Activated CD4-positive, alpha-beta T cell treated with anti-CD3 and anti-CD28 coated beads, Interleukin-2, amount 10 ng/mL, durations not matched to agents 24 days and 14 days (primary cell): Measurements from ENCODE around the gene ARHGAP22. TPM values are rescaled to one million over a fixed set of nuclear protein-coding genes. Genes with fewer than 3 reads are reported as not detected.

Experiments
- DNase-seq: peaks from one replicate; pipeline ENCODE4 v3.0.0; 2022
- H3K27ac Mint-ChIP-seq: one replicate; pipeline ENCODE4 v1.8.0; 2022; ENCODE audit warnings: mild to moderate bottlenecking, mixed read lengths
- H3K27me3 Mint-ChIP-seq: one replicate; pipeline ENCODE4 v1.8.0; 2022; ENCODE audit warnings: mixed read lengths
- H3K36me3 Mint-ChIP-seq: one replicate; pipeline ENCODE4 v1.8.0; 2022; ENCODE audit warnings: low read depth, mild to moderate bottlenecking, mixed read lengths
- H3K4me1 Mint-ChIP-seq: one replicate; pipeline ENCODE4 v1.8.0; 2021; ENCODE audit warnings: mixed read lengths
- H3K4me3 Mint-ChIP-seq: one replicate; pipeline ENCODE4 v1.8.0; 2022; ENCODE audit warnings: mild to moderate bottlenecking, moderate library complexity, mixed read lengths
- H3K9me3 Mint-ChIP-seq: one replicate; pipeline ENCODE4 v1.8.0; 2021; ENCODE audit warnings: mixed read lengths
- intact Hi-C: fragments of 100-400 bp; cut with micrococcal nuclease; formaldehyde crosslinking; loops from one replicate; pipeline ENCODE4 v1.15.1; 2023
- total RNA-seq: library from RNA; stranded (reverse); gene quantifications from 2 replicates; pipeline ENCODE4 v1.2.3, GENCODE V29; 2022

Gene ARHGAP22
- total RNA-seq, 1 donor from 2014 or later = not detected

DNA sequence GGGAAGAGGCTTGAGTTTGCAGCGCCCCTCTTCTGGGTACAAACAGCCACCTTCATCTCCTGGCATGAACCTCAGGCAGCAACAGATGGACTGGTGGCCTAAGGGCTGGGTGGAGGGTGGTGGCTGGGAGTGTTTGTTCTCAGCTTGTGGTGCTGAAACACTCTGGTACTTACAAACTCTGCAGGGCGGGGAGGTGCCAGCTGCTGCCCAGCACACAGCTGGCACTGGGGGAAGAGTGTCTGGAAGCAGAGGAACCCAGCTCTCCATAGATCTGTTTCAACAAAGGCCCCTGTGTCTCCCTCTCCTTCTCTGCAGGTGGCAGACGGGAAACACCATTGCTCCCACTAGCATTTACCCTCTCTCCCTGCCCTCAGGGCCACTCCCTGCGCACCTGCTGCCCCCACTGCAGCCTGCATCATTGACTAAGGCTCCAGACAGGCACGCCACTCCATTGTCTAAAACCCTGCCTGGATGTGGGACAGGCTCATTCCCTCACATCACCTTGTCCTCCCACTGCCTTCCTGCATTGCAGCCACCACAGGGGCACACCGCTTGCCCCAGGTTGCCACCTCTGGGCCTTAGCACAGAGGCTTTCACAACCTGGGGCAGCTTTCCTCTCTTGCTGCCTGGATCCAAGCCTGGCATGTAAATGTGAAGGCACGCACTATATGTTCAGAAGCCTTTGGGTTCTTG is 6.5 kb downstream of the ARHGAP22 start:
- Mint-ChIP-seq H3K36me3 (no peaks in the 10 kb centered on the region), H3K27me3 (peaks cover 2% of the 10 kb centered on the region), H3K9me3 (no peaks in the 10 kb centered on the region), H3K4me1 (no peaks in the 10 kb centered on the region), H3K4me3 (no peak overlapping the region), H3K27ac (no peak overlapping the region)
- no peak for DNase-seq
- intact Hi-C loops = no loop called here

DNA sequence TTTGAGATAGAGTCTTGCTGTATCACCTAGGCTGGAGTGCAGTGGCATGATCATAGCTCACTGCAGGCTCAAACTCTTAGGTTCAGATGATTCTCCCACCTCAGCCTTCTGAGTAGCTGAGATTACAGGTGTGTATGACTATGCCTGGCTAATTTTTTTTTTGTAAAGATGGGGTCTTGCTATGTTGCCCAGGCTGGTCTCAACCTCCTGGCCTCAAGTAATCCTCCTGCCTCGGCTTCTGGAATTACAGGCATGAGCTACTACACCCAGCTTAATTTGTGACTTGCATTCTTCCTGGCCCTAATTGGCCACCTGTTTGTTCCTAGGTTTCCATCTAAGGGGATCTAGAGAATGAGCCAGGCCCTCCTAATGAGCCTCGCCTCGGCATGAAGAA is 9.3 kb downstream of the ARHGAP22 start:
- Mint-ChIP-seq H3K27ac (no peak overlapping the region), H3K4me1 (no peaks in the 10 kb centered on the region), H3K4me3 (no peak overlapping the region), H3K36me3 (no peaks in the 10 kb centered on the region), H3K9me3 (no peaks in the 10 kb centered on the region), H3K27me3 (peaks cover 2% of the 10 kb centered on the region)
- no peak for DNase-seq
- intact Hi-C loops = no loop called here

DNA sequence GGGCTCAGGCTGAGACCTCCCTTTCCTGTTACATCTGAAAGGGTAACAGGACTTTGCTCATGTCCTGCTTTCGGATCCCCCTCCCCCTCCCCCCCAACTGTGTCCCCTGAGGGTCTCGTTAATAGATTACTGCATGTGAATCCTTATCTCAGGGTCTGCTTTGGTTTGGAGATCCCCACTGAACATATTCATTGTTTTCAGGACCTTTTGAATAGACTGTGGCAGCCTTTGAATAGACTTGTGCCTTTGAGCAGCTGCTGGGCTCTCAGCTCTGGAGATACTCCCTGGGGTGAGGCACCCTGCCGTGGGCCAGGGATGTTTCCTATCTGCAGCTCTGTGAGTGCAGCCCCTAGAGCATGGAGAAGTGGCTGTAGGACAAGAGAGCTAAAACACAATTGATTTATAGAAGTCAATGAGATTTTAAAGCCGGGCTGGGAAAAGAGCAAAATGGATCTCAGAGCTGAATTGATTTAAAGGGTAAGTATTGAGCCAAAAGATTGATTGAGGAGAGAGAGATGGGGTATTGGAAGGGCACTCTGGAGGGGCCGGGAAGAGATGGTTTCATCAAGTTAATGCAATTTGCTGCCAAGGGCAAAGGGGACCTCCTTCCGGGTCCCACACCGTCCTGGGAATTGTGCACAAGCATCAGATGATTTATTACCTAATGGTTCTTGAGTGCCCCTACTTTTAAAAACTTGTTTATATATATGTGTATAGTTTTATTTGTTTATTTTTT is 9.9 kb downstream of the ARHGAP22 start:
- Mint-ChIP-seq H3K27me3 (peaks cover under 1% of the 10 kb centered on the region), H3K9me3 (no peaks in the 10 kb centered on the region), H3K27ac (no peak overlapping the region), H3K36me3 (no peaks in the 10 kb centered on the region), H3K4me3 (no peak overlapping the region), H3K4me1 (no peaks in the 10 kb centered on the region)
- intact Hi-C loops = no loop called here
- no peak for DNase-seq

DNA sequence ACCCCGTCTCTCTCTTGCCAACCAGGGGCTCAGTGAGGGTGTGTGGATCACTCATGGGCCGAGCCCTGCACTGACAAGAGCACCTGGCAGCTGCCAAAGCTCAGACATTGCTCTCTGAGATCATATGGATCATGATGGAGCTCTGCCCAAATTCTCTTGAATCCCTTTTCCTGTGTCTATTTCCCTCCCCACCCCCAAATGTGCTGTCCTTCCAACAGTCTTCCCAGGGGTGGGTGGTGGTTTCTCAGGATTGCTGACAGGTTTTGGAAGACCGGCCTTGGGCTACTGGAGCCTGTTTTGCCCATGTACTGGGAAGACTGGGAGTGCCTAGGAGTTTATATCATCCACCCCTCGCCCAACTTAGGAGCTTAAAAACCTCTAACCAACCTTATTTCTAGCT is 10.5 kb downstream of the ARHGAP22 start:
- no peaks in the 10 kb centered on the region for H3K4me1 Mint-ChIP-seq
- no peak for DNase-seq
- H3K4me3 Mint-ChIP-seq = no peak overlapping the region
- intact Hi-C loops = no loop called here
- H3K9me3 Mint-ChIP-seq = no peaks in the 10 kb centered on the region
- H3K27ac Mint-ChIP-seq = no peak overlapping the region
- H3K27me3 Mint-ChIP-seq = no peaks in the 10 kb centered on the region
- no peaks in the 10 kb centered on the region for H3K36me3 Mint-ChIP-seq

DNA sequence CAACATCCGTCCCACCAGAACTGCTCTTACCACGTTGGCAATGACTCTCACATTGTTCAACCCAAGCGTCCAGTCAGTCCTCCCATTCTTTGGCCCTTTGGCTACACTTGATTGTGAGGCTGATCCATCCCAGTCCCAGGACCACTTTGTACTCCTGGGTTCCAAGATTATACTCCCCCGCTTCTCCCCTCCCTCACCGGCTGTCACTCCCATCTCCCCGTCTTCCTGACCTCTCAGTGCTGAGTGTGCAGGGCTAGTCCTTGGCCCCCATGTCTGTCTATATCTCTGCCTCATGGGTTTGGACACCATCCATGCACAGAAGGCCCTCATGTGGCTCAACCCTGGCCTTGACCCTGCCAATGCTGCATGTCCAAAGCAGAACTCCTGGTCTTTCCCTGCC is 12.5 kb downstream of the ARHGAP22 start:
- no peak overlapping the region for H3K27ac Mint-ChIP-seq
- intact Hi-C loops = no loop called here
- no peak overlapping the region for H3K4me3 Mint-ChIP-seq
- no peaks in the 10 kb centered on the region for H3K9me3 Mint-ChIP-seq
- no peak for DNase-seq
- no peaks in the 10 kb centered on the region for H3K36me3 Mint-ChIP-seq
- no peaks in the 10 kb centered on the region for H3K27me3 Mint-ChIP-seq
- no peaks in the 10 kb centered on the region for H3K4me1 Mint-ChIP-seq

DNA sequence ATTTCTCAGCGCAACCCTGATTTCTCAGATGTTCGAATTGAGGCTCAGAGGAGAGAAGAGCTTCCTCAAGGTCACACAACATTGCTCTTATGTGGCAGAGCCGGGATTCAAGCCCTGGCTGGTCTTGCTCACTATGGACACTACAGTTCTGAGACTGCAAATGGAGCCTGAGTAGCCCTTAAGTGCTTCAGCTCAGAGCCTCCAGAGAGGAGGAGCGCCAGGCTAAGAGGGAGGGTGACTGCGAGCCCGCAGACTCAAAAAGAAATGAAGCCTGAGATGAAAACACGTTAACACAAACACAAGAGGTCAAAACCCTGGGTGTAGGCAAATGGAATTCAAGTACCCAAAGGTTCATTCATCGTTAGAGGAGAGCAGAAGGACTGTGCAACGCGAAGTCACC is 13.9 kb downstream of the ARHGAP22 start:
- intact Hi-C loops = no loop called here
- no peaks in the 10 kb centered on the region for H3K9me3 Mint-ChIP-seq
- H3K27me3 Mint-ChIP-seq = no peaks in the 10 kb centered on the region
- no peaks in the 10 kb centered on the region for H3K36me3 Mint-ChIP-seq
- H3K27ac Mint-ChIP-seq = no peak overlapping the region
- no peak overlapping the region for H3K4me3 Mint-ChIP-seq
- H3K4me1 Mint-ChIP-seq = no peaks in the 10 kb centered on the region
- DNase-seq = no peak

DNA sequence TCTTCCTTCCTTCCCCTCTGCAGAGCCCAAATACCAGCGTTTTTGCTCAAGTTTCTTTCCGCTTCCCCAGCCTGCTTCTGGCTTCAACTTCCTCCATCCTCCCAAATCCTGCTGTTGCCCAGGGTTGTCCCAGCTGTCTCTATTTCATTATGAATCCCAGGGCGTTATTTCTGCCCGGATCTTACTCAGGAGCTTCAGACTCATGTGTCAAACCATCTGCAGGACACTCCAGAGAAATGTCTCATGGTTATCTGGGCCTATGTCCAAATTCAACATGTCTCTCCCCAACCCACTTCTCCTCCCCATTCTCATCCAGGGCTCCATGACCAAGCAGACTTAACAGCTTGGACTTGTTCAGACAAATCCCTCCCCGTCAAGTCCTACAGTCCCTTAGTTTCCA is 15.6 kb downstream of the ARHGAP22 start:
- H3K36me3 Mint-ChIP-seq = no peaks in the 10 kb centered on the region
- no peaks in the 10 kb centered on the region for H3K9me3 Mint-ChIP-seq
- no peaks in the 10 kb centered on the region for H3K4me1 Mint-ChIP-seq
- H3K27me3 Mint-ChIP-seq = no peaks in the 10 kb centered on the region
- H3K27ac Mint-ChIP-seq = no peak overlapping the region
- H3K4me3 Mint-ChIP-seq = no peak overlapping the region
- intact Hi-C loops = no loop called here
- DNase-seq = no peak

DNA sequence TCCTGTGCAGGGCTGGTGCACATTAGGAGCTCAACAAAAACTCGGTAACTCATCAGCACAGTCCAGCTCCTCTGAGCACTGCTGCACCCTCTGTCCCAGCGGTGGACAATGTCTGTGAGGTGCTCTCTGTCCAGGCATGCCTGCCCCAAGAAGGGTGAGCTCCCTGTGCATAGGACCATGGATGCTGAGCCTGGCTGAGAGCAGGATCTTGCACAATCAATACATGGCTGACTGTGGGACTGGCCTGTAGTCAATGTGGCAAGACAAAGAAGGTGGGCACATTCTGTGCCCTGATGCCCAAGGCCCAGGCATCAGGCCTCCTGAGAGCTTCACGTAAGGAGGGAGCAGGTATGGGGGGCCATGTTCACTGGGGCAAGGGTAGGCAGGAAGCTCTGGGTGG is 17.1 kb downstream of the ARHGAP22 start:
- H3K4me3 Mint-ChIP-seq = no peak overlapping the region
- no peaks in the 10 kb centered on the region for H3K9me3 Mint-ChIP-seq
- intact Hi-C loops = no loop called here
- H3K4me1 Mint-ChIP-seq = no peaks in the 10 kb centered on the region
- no peak for DNase-seq
- H3K27ac Mint-ChIP-seq = no peak overlapping the region
- no peaks in the 10 kb centered on the region for H3K27me3 Mint-ChIP-seq
- no peaks in the 10 kb centered on the region for H3K36me3 Mint-ChIP-seq

DNA sequence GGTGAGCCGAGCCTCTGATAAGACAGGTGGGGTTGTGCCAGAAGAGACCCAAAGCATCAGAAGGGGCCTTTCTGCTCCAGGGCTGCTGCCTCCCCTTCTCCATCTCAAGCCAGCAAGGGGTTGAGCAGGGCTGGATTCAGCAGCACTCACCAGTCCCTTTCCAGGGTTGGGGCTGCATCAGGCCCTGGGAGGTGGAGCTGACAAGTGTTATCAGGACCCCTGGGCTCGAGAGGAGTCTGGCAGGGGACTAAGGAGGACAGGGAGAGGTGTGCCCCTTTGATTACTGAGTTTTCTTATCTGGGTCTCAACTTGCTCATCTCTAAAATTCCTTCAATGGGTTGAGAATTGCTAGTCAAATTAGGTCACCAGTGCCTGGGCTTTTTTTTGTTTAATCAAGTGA is 17.8 kb downstream of the ARHGAP22 start:
- no peak for DNase-seq
- intact Hi-C loops = no loop called here
- H3K4me1 Mint-ChIP-seq = no peaks in the 10 kb centered on the region
- H3K4me3 Mint-ChIP-seq = no peak overlapping the region
- no peaks in the 10 kb centered on the region for H3K36me3 Mint-ChIP-seq
- H3K27me3 Mint-ChIP-seq = no peaks in the 10 kb centered on the region
- H3K9me3 Mint-ChIP-seq = no peaks in the 10 kb centered on the region
- no peak overlapping the region for H3K27ac Mint-ChIP-seq

DNA sequence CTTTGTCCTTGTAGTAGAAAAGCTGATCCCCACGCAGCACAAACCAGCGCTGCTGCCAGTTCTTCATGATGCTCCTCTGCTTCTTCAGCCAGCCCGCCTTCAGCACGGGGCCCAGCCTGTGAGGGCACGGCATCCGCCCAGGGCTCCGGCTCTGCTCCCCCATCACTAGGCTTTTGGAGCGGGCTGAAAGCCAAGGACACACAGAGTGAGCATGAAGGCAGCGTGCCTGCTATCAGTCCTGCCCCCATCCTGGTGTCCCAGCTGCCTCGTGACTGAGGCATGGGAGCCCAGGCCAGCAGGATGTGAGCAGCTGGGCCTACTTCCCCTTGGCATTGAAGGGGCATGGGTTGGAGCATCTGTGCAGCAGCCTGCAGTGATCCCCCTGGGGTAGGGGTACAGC is 21.9 kb downstream of the ARHGAP22 start:
- intact Hi-C loops = no loop called here
- no peaks in the 10 kb centered on the region for H3K4me1 Mint-ChIP-seq
- no peak overlapping the region for H3K4me3 Mint-ChIP-seq
- no peaks in the 10 kb centered on the region for H3K9me3 Mint-ChIP-seq
- DNase-seq = no peak
- H3K36me3 Mint-ChIP-seq = no peaks in the 10 kb centered on the region
- no peak overlapping the region for H3K27ac Mint-ChIP-seq
- H3K27me3 Mint-ChIP-seq = peaks cover 7% of the 10 kb centered on the region

DNA sequence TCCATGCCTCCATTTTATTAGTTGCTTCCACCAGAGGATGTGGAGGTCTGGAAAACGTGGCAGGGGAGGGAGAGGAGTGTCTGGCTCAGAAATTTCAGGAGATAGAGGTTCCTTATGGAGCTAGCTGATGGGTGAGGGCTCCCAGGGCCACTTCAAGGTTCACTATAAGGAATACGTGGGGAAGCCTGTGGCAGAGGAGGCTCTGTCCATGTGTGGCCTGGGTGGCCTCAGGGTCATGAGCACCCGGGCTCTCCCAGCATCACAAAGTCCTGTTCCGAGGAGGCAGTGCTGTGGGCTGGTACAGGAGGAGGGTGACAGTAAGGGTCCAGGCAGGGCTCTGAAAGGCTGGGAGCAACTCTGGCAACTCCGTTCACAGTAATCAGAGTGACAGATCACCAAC is 24.6 kb downstream of the ARHGAP22 start:
- no peak for DNase-seq
- no peaks in the 10 kb centered on the region for H3K36me3 Mint-ChIP-seq
- no peak overlapping the region for H3K27ac Mint-ChIP-seq
- H3K9me3 Mint-ChIP-seq = no peaks in the 10 kb centered on the region
- H3K4me1 Mint-ChIP-seq = no peaks in the 10 kb centered on the region
- peaks cover 10% of the 10 kb centered on the region for H3K27me3 Mint-ChIP-seq
- H3K4me3 Mint-ChIP-seq = no peak overlapping the region
- intact Hi-C loops = no loop called here

DNA sequence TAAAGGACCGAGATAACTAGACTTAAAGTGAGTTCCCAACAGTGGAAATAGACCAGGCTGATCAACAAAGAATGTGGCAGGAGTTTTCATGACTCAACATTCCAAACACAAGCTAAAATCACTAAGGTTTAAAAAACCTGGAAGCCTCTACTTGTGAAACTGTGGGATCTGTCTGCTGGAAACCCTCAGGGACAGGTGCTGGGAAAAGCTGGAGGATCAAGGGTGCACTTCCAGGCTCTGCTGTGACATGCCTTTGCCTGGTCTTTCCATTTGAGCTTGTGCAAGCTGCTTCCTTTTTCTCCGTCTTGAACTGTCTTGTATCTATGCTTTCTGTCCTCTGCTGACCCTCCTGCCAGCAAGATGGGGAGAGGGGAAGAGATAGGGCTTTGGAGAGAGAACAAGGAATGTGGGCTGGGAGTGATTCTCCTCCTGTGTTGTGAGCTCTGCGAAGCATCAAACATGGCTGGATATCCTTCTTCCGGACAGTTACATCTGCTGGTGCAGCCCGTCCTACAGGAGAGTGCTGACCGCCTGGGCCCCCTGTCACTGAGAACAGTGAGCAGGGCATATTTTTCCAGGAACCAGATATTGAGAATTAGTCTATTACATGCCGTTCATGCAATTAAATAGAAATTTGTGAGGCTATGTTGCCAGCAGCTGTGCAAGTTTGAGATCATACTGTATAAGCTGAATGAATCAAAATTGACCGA is 25.5 kb downstream of the ARHGAP22 start:
- H3K4me1 Mint-ChIP-seq = no peaks in the 10 kb centered on the region
- no peak for DNase-seq
- H3K27ac Mint-ChIP-seq = no peak overlapping the region
- no peaks in the 10 kb centered on the region for H3K9me3 Mint-ChIP-seq
- H3K27me3 Mint-ChIP-seq = peaks cover 11% of the 10 kb centered on the region
- H3K4me3 Mint-ChIP-seq = no peak overlapping the region
- H3K36me3 Mint-ChIP-seq = no peaks in the 10 kb centered on the region
- intact Hi-C loops = no loop called here

DNA sequence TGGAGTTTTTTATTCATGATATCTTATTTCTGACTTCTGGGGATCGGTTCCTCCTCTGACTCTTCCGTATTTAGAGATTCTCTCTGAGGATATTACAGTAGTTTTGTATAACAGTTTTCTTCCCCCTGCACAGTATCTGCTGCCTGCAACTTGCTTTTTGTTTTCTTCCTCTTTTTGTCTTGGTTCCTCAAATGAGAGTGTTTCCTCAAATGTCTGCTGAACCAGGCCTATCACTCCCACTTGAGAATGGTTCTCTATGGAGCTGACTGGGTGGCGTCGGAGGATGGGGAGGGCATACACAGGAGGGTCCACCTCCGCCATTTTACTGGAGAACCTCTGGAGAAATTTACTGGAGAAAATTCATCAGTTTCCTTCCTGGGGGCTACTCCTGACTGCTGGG is 27.7 kb downstream of the ARHGAP22 start:
- intact Hi-C loops = no loop called here
- no peaks in the 10 kb centered on the region for H3K9me3 Mint-ChIP-seq
- H3K4me1 Mint-ChIP-seq = no peaks in the 10 kb centered on the region
- H3K4me3 Mint-ChIP-seq = no peak overlapping the region
- H3K36me3 Mint-ChIP-seq = no peaks in the 10 kb centered on the region
- DNase-seq = no peak
- H3K27me3 Mint-ChIP-seq = peaks cover 14% of the 10 kb centered on the region
- no peak overlapping the region for H3K27ac Mint-ChIP-seq

DNA sequence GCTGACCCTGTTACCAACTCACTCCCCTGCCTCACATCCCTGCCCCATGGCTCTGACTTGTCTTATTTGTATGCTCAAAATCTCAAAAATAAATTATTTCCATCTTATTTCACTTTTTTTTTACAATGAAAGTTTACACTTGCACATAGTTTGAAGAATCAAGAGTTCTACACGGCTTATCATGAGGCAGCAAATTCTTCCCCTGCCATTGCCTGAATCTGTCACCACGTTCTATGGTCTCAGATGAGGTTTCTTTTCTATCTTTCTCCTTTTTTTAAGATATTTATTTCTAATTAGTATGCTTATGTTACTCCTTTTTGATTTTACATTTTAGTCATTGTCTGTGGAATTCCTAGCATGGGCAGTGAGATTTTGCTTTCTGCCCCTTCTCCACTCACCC is 28.4 kb downstream of the ARHGAP22 start:
- intact Hi-C loops = no loop called here
- Mint-ChIP-seq H3K36me3 (no peaks in the 10 kb centered on the region), H3K27me3 (peaks cover 14% of the 10 kb centered on the region), H3K4me3 (no peak overlapping the region), H3K27ac (no peak overlapping the region), H3K9me3 (no peaks in the 10 kb centered on the region), H3K4me1 (no peaks in the 10 kb centered on the region)
- DNase-seq = no peak
